RWPE1 (cell line): ENCODE data around the gene PLSCR3.

Source experiments
- CTCF ChIA-PET: fragments of 350-600 bp; sonication (Branson Sonifier 250); formaldehyde crosslinking; extraction: SDS; loops from one replicate; lab custom pipeline; 2021; lab: Yijun Ruan, JAX
- POLR2A ChIA-PET: fragments of 400-600 bp; formaldehyde crosslinking; extraction: SDS; loops from one replicate; lab custom pipeline; 2020; ENCODE audit warnings: antibody characterized with exemption; ENCODE audit not compliant: low non-redundant PET; lab: Yijun Ruan, JAX
- DNase-seq: peaks from one replicate; pipeline ENCODE4 v3.0.0; 2012; ENCODE audit warnings: low spot score
- H3K27ac ChIP-seq: fragments of 450-650 bp; 2 replicates; pipeline ENCODE4 v1.5.1; 2017
- TF ChIP-seq, protein P1 (sequence below): fragments of 450-650 bp; conservative IDR thresholded peaks from 2 replicates; pipeline ENCODE4 v1.5.1; 2017; ENCODE audit warnings: low read depth, mild to moderate bottlenecking

The PLSCR3 gene

GRCh38 chr17:7389924-7390910 is 4.1 kb downstream of the PLSCR3 start:
- H3K27ac ChIP-seq, result peak overlapping the region; percentile 6
- POLR2A ChIA-PET, result interaction anchor here (0.5 kb wide), 1 partner anchor 14 kb away, joined by 3 read pairs; the partner anchor contains the start of gene TMEM256
- TF ChIP-seq, protein P1, sequence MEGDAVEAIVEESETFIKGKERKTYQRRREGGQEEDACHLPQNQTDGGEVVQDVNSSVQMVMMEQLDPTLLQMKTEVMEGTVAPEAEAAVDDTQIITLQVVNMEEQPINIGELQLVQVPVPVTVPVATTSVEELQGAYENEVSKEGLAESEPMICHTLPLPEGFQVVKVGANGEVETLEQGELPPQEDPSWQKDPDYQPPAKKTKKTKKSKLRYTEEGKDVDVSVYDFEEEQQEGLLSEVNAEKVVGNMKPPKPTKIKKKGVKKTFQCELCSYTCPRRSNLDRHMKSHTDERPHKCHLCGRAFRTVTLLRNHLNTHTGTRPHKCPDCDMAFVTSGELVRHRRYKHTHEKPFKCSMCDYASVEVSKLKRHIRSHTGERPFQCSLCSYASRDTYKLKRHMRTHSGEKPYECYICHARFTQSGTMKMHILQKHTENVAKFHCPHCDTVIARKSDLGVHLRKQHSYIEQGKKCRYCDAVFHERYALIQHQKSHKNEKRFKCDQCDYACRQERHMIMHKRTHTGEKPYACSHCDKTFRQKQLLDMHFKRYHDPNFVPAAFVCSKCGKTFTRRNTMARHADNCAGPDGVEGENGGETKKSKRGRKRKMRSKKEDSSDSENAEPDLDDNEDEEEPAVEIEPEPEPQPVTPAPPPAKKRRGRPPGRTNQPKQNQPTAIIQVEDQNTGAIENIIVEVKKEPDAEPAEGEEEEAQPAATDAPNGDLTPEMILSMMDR, result no peak
- no peak for DNase-seq
- CTCF ChIA-PET, result no interaction called here

- DNase-seq, result no peak
- H3K27ac ChIP-seq, result peak overlapping the region; percentile 50
- TF ChIP-seq, protein P1, result no peak
- ChIA-PET CTCF (no interaction called here), POLR2A (no interaction called here)
Observed at GRCh38 chr17:7388856-7389255, 5.5 kb downstream of the PLSCR3 start.

DNA sequence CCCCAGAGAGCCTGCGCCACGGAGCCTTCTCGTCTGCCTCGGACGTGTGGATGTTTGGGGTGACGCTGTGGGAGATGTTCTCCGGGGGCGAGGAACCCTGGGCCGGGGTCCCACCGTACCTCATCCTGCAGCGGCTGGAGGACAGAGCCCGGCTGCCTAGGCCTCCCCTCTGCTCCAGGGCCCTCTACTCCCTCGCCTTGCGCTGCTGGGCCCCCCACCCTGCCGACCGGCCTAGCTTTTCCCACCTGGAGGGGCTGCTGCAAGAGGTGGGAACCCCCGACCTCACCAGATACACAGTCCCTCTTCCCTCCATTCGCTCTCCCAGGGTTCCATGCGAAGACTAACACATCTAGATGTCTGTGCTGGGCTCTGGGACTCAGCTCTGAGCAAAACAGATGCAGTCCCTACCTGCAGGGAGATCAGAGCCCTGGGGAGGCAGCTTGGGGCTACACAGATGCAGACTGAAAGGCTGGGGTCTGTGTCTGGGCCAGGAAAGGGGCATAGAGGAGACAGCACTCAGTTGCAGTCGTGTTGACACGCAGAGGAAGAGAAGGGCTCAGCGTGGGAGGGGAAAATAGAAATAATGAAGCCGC is 9.7 kb downstream of the PLSCR3 start:
- TF ChIP-seq, protein P1, result no peak
- no peak for DNase-seq
- peak overlapping the region; percentile 42 for H3K27ac ChIP-seq
- ChIA-PET CTCF (no interaction called here), POLR2A (interaction anchor here (0.6 kb wide), 1 partner anchor 8 kb away, joined by 3 read pairs; no protein-coding TSS in a partner anchor)

DNA sequence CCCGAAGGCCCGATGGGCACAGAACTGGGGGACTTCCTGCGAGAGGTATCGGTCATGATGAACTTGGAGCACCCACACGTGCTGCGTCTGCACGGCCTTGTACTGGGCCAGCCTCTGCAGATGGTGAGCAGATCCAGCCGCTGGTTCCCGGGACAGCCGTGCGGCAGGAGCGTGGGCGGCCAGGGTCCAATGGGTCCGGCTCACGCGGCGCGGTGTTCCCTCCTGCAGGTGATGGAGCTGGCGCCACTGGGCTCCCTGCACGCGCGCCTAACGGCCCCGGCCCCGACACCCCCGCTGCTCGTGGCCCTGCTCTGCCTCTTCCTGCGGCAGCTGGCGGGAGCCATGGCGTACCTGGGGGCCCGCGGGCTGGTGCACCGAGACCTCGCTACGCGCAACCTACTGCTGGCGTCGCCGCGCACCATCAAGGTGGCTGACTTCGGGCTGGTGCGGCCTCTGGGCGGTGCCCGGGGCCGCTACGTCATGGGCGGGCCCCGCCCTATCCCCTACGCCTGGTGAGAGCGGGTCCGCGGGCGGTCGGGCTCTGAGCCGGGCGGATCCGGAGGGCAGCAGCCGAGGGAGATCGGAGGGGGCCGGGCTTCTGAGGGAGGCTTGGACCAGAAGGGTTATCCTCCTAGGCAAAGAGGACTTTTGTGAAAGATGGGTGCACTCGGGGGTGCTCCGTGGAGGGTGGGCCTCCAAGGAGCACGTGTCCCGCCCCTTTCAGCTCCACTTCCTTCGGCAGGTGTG is 10.4 kb downstream of the PLSCR3 start:
- no peak for DNase-seq
- ChIA-PET POLR2A (interaction anchor here (0.6 kb wide), 1 partner anchor 7 kb away, joined by 3 read pairs; no protein-coding TSS in a partner anchor), CTCF (no interaction called here)
- H3K27ac ChIP-seq, result no peak overlapping the region; the same call in 1 of the 2 replicates
- TF ChIP-seq, protein P1, result no peak

DNA sequence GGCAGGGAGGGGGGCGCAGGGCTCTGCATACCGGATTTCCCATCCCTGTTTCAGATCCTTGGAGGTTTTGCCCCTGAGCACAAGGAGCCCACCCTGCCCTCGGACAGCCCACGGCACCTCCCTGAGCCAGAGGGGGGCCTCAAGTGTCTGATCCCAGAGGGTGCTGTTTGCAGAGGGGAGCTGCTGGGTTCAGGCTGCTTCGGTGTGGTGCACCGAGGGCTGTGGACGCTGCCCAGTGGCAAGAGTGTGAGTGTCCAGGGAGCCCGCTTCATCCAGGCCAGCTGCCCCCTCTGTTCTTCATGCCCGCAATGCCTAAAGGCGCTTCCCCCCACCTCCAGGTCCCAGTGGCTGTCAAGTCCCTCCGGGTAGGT is 11.0 kb downstream of the PLSCR3 start:
- CTCF ChIA-PET, result no interaction called here
- TF ChIP-seq, protein P1, result no peak
- POLR2A ChIA-PET, result no interaction called here
- peak overlapping the region; percentile 17; the same call in 1 of the 2 replicates for H3K27ac ChIP-seq
- DNase-seq, result no peak

- H3K27ac ChIP-seq, result peak overlapping the region; percentile 17
- ChIA-PET CTCF (no interaction called here), POLR2A (no interaction called here)
- no peak for DNase-seq
- TF ChIP-seq, protein P1, result no peak
Observed at GRCh38 chr17:7382901-7383300, 11.4 kb downstream of the PLSCR3 start.
